ENCODE data around the gene EXOC3.

Gene EXOC3

GRCh38 chr5:436641-436975 is 6.4 kb upstream of the EXOC3 start:
- Histone ChIP-seq H3K4me3 (ENCODE audit: low read length, poor library complexity, severe bottlenecking) (no peak overlapping the region), H3K79me2 (ENCODE audit: insufficient read depth, low read length) (peaks cover under 1% of the 10 kb centered on the region; the same call in 1 of the 2 replicates), H3K9me3 (ENCODE audit: insufficient read depth, low read depth, low read length) (no peaks in the 10 kb centered on the region), H3K9me2 (replicated peaks; ENCODE audit: low read depth, low read length) (no peaks in the 10 kb centered on the region), H3K27me3 (ENCODE audit: insufficient read depth, low read length, poor library complexity, severe bottlenecking) (no peaks in the 10 kb centered on the region), H4K20me1 (ENCODE audit: insufficient read depth, low read length, poor library complexity, severe bottlenecking) (no peaks in the 10 kb centered on the region), H3K4me1 (ENCODE audit: insufficient read depth, low read length, poor library complexity, severe bottlenecking) (peaks cover 50% of the 10 kb centered on the region), H2AFZ (ENCODE audit: low read length) (no peak overlapping the region), H3K36me3 (ENCODE audit: insufficient read depth, low read length) (no peaks in the 10 kb centered on the region), H3F3A (ENCODE audit: low read depth) (no peaks in the 10 kb centered on the region), H3K4me2 (ENCODE audit: low read depth, low read length, poor library complexity, severe bottlenecking) (peak overlapping the region; percentile 17), H3K9ac (ENCODE audit: low read depth, low read length, poor library complexity, severe bottlenecking) (no peak overlapping the region)
- TF ChIP-seq CTCF (conservative IDR thresholded peaks at IDR 0.05; ENCODE audit: low read length) = 0 out of 2 replicates have a peak, but pooled peaks have one; percentile 1
- TF ChIP-seq EZH2phosphoT487 (IDR thresholded peaks at IDR 0.05; ENCODE audit: borderline replicate concordance) = no peak

- no peaks in the 10 kb centered on the region for H3K36me3 ChIP-seq (ENCODE audit: insufficient read depth, low read length)
- H3K9ac ChIP-seq (ENCODE audit: low read depth, low read length, poor library complexity, severe bottlenecking) = peak overlapping the region; percentile 19
- peaks cover 52% of the 10 kb centered on the region for H3K4me1 ChIP-seq (ENCODE audit: insufficient read depth, low read length, poor library complexity, severe bottlenecking)
- no peak overlapping the region for H3K4me2 ChIP-seq (ENCODE audit: low read depth, low read length, poor library complexity, severe bottlenecking)
- no peaks in the 10 kb centered on the region for H3K9me2 ChIP-seq (replicated peaks; ENCODE audit: low read depth, low read length)
- no peaks in the 10 kb centered on the region for H3F3A ChIP-seq (ENCODE audit: low read depth)
- peaks cover 8% of the 10 kb centered on the region for H3K79me2 ChIP-seq (ENCODE audit: insufficient read depth, low read length)
- no peaks in the 10 kb centered on the region for H3K9me3 ChIP-seq (ENCODE audit: insufficient read depth, low read depth, low read length)
- H4K20me1 ChIP-seq (ENCODE audit: insufficient read depth, low read length, poor library complexity, severe bottlenecking) = no peaks in the 10 kb centered on the region
- no peak overlapping the region for H2AFZ ChIP-seq (ENCODE audit: low read length)
- H3K4me3 ChIP-seq (ENCODE audit: low read length, poor library complexity, severe bottlenecking) = no peak overlapping the region
- H3K27me3 ChIP-seq (ENCODE audit: insufficient read depth, low read length, poor library complexity, severe bottlenecking) = no peaks in the 10 kb centered on the region
- no peak for TF ChIP-seq EZH2phosphoT487 (IDR thresholded peaks at IDR 0.05; ENCODE audit: borderline replicate concordance)
- no peak for TF ChIP-seq CTCF (conservative IDR thresholded peaks at IDR 0.05; ENCODE audit: low read length)
Observed at GRCh38 chr5:437281-437771, 5.7 kb upstream of the EXOC3 start.

GRCh38 chr5:438481-438981 is 4.4 kb upstream of the EXOC3 start:
- TF ChIP-seq CTCF (conservative IDR thresholded peaks at IDR 0.05; ENCODE audit: low read length) = no peak
- TF ChIP-seq EZH2phosphoT487 (IDR thresholded peaks at IDR 0.05; ENCODE audit: borderline replicate concordance) = no peak
- Histone ChIP-seq H3K4me1 (ENCODE audit: insufficient read depth, low read length, poor library complexity, severe bottlenecking) (peaks cover 45% of the 10 kb centered on the region), H4K20me1 (ENCODE audit: insufficient read depth, low read length, poor library complexity, severe bottlenecking) (peaks cover 1% of the 10 kb centered on the region), H3F3A (ENCODE audit: low read depth) (no peaks in the 10 kb centered on the region), H3K36me3 (ENCODE audit: insufficient read depth, low read length) (no peaks in the 10 kb centered on the region), H3K4me3 (ENCODE audit: low read length, poor library complexity, severe bottlenecking) (no peak overlapping the region), H3K9me3 (ENCODE audit: insufficient read depth, low read depth, low read length) (no peaks in the 10 kb centered on the region), H2AFZ (ENCODE audit: low read length) (no peak overlapping the region), H3K9ac (ENCODE audit: low read depth, low read length, poor library complexity, severe bottlenecking) (no peak overlapping the region), H3K9me2 (replicated peaks; ENCODE audit: low read depth, low read length) (no peaks in the 10 kb centered on the region), H3K79me2 (ENCODE audit: insufficient read depth, low read length) (peaks cover 18% of the 10 kb centered on the region), H3K27me3 (ENCODE audit: insufficient read depth, low read length, poor library complexity, severe bottlenecking) (no peaks in the 10 kb centered on the region), H3K4me2 (ENCODE audit: low read depth, low read length, poor library complexity, severe bottlenecking) (no peak overlapping the region)
